Measurements from ENCODE around the gene DOCK2. TPM values are rescaled to one million over a fixed set of nuclear protein-coding genes. Genes with fewer than 3 reads are reported as not detected.

Gene DOCK2
- total and polyA plus RNA-seq, 3 donors from 2014 or later = 6.8 to 8.9 (median 7.3) TPM

DNA sequence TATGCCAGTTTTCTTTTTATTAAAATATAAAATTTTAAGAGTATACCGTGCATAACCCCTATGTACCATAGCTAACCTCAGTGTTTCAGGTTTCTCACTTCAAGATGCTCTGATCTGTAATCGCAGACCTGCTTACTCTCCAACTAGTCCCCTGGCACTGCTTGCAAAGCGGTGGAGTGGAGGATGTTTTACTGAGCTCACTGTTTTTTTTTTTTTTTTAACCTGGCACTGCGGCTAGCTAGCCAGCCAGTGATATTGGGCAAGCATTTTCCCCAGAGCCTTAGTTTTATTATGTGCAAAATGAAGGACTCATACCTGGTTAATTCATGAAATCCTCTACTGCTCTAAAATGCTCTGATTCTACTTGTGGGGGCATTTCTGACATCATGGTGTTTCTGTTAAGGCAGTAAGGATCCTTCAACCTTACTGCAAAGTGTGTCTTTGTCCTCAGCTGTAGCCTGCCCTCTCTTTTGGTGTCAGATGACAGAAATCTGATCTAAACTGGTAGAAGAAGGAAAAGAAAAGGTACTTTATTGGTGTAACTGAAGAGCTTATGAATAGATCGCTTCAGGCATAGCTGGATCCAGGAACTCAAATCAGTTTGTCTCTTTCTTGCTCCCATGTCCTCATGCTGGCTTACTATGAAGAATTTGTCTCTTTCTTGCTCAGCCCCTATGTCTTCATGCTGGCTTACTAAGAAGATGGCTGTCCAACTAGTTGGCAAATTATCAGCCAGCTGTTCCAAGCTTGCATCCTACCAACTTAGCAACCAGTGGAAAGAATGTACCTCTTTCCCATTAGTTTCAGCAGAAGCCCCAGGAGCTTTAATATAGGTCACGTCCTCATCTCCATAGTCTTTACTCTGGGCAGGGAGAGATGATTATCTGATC, 59.8 kb downstream of the DOCK2 start:
- no peak for DNase-seq
- Histone ChIP-seq H3K4me3 (no peak overlapping the region), H3K27me3 (no peaks in the 10 kb centered on the region), H3K4me1 (no peaks in the 10 kb centered on the region), H3K36me3 (ENCODE audit: low read depth, missing control alignments) (no peaks in the 10 kb centered on the region), H3K27ac (no peak overlapping the region), H3K9me3 (no peaks in the 10 kb centered on the region)
- WGBS, 2 donors = 92 to 96% methylated on average over 6 of the region's 6 CpGs
- intact Hi-C loops (cut with DNase I; ENCODE audit: low total_unique reads) = no loop called here
- TF ChIP-seq POLR2A (IDR thresholded peaks at IDR 0.05) = no peak
- TF ChIP-seq, protein P1, sequence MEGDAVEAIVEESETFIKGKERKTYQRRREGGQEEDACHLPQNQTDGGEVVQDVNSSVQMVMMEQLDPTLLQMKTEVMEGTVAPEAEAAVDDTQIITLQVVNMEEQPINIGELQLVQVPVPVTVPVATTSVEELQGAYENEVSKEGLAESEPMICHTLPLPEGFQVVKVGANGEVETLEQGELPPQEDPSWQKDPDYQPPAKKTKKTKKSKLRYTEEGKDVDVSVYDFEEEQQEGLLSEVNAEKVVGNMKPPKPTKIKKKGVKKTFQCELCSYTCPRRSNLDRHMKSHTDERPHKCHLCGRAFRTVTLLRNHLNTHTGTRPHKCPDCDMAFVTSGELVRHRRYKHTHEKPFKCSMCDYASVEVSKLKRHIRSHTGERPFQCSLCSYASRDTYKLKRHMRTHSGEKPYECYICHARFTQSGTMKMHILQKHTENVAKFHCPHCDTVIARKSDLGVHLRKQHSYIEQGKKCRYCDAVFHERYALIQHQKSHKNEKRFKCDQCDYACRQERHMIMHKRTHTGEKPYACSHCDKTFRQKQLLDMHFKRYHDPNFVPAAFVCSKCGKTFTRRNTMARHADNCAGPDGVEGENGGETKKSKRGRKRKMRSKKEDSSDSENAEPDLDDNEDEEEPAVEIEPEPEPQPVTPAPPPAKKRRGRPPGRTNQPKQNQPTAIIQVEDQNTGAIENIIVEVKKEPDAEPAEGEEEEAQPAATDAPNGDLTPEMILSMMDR (IDR thresholded peaks at IDR 0.05) = no peak

DNA sequence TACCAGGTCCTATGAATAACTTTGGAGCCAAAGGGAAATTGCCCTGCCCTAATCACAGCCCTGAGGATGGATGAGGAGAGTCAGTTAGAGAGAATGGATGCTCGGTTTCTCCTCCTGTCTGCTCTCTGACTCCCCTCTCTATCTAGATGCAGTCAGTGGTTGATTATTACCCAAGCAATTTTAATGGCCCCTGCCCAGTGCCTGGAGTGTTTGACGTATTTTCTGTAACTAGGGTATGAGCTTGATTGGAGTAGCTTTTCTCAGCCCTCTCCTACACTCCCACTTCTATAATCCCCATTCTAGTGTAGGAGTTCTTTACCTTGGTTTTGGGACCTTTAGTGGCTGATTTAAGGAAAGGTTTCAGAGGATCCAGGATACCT, 60.4 kb downstream of the DOCK2 start:
- no peaks in the 10 kb centered on the region for H3K36me3 ChIP-seq (ENCODE audit: low read depth, missing control alignments)
- no peak overlapping the region for H3K27ac ChIP-seq
- H3K9me3 ChIP-seq = no peaks in the 10 kb centered on the region
- no peaks in the 10 kb centered on the region for H3K27me3 ChIP-seq
- H3K4me3 ChIP-seq = no peak overlapping the region
- TF ChIP-seq POLR2A (IDR thresholded peaks at IDR 0.05) = no peak
- TF ChIP-seq, protein P1 (IDR thresholded peaks at IDR 0.05) = no peak
- WGBS, 2 donors = 82 to 90% methylated on average over 2 of the region's 2 CpGs
- intact Hi-C loops (cut with DNase I; ENCODE audit: low total_unique reads) = no loop called here
- DNase-seq = no peak
- no peaks in the 10 kb centered on the region for H3K4me1 ChIP-seq

DNA sequence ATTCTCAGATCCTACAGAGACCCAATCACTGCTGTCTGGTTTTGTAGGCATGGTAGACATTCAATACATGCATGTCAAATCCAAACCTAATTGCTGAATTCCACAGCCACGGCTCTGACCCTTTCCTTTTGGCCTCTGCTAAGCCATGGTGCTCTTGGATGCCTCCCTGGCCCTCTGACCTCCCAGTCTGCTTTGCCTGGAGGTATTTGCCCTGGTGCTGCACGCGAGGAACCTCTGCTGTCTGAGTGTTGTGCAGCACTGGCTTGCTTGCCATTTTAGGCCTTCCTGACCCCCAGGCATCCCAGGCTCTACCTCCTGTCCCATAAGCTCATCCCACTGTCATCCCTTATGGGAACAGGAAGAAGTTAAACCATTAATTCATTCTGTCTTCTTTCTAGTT, 60.9 kb downstream of the DOCK2 start:
- WGBS, 2 donors = 79 to 91% methylated on average over 3 of the region's 3 CpGs
- TF ChIP-seq POLR2A (IDR thresholded peaks at IDR 0.05) = no peak
- TF ChIP-seq, protein P1 (IDR thresholded peaks at IDR 0.05) = no peak
- Histone ChIP-seq H3K4me1 (no peaks in the 10 kb centered on the region), H3K36me3 (ENCODE audit: low read depth, missing control alignments) (no peaks in the 10 kb centered on the region), H3K27me3 (no peaks in the 10 kb centered on the region), H3K9me3 (no peaks in the 10 kb centered on the region), H3K27ac (no peak overlapping the region), H3K4me3 (no peak overlapping the region)
- intact Hi-C loops (cut with DNase I; ENCODE audit: low total_unique reads) = no loop called here
- no peak for DNase-seq

DNA sequence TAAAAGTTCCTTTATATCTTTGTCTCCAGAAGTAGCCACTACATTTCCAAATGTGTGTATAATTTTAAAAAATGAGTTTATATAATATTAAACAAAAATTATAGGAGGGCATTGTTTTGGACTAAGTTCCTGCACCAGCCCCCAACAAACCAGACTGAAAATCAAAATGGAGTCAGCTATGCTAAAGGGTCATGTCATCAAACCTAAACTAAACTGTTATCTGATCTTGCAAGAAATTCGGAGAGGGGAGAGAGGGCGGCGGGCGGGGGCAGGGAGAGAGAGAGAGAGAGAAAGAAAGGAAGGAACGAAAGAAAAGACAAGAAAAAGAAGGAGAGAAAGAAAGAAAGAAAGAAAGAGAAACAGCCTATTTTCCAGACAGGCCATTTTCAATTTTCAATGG, 63.5 kb downstream of the DOCK2 start:
- DNase-seq = no peak
- no peak overlapping the region for H3K4me3 ChIP-seq
- TF ChIP-seq, protein P1 (IDR thresholded peaks at IDR 0.05) = no peak
- WGBS, 2 donors = 83 to 86% methylated on average over 5 of the region's 5 CpGs
- no peaks in the 10 kb centered on the region for H3K4me1 ChIP-seq
- no peaks in the 10 kb centered on the region for H3K27me3 ChIP-seq
- H3K36me3 ChIP-seq (ENCODE audit: low read depth, missing control alignments) = no peaks in the 10 kb centered on the region
- H3K9me3 ChIP-seq = no peaks in the 10 kb centered on the region
- H3K27ac ChIP-seq = no peak overlapping the region
- intact Hi-C loops (cut with DNase I; ENCODE audit: low total_unique reads) = loop anchor here (5.0 kb wide), 1 partner anchor 282 kb away; the partner anchor contains the start of gene INSYN2B
